NCI-H2029 treated with DMSO at 0.1 percent for 48 hours (cell line): ENCODE data around the gene MICAL3.

Experiments used
- DNase-seq: peaks from one replicate; lab custom pipeline; 2025; lab: John Stamatoyannopoulos, UW

The MICAL3 gene

DNA sequence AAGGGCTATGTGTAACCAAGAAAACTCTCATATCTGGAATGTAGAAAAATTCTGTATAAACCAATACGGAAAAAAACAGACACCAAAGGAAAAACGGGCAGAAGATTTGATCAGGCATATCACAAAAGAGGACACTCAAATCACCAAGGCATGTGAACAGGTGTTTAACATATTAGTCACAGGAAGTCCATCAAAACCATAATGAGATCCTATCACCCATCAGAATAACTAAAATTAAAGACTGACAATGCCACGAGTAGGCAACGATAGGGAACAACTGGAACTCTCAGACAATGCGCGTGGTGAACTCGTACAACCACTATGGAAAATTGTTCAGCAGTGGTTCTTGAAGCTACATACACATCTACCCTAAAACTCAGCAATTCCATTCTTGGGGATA, 94.5 kb downstream of the MICAL3 start:
- no peak for DNase-seq

DNA sequence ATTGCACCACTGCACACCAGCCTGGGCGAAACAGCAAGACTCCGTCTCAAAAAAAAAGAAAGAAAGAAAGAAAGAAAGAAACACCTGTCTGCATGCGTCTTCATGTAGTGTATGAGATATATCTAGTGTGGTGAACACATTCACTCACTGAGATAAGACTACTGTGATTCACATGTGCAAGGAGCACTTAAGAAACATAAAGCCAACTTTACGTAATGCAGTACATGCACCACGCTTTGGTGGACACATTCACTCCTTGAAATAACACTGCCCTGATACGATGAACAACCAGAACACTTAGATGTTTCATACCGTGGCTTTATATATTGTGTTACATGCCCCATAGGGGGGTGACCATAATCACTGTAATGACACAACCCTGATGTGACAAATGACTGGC, 96.0 kb downstream of the MICAL3 start:
- DNase-seq, result no peak

DNA sequence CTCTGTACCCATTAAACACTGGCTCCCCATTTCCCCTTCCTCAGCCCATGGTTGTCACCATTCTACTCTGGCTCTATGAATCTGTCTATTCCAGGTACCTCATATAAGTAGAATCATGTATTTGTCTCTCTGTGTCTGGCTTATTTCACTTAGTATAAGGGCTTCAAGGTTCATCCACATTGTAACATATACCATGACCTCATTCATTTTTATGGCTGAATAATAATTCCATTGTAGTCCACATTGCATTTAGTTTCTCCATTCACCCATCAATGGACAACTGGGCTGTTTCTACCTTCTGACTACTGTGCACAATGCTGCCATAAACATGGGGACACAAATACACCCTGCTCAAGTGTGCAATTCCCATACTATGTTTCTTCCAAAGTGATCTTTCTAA, 97.3 kb downstream of the MICAL3 start:
- no peak for DNase-seq

DNA sequence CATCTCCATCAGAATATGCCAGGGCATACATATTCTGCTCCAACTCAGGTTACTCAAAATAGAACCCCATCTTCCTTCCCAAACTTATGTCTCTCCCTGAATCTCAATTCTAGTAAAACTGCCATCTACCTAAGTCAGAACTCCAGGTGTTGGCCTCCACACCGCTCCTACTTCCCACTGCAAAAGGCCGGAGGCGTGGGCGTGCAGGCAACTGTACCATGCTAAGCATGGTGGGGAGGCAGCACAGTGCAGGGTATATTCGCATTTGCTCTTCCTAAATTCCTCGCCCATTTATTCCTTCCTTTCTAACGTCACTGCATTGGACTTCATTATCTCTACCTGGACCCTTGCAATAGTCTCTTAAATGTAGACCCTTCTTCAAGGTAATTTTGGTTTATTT, 97.8 kb downstream of the MICAL3 start:
- no peak for DNase-seq

DNA sequence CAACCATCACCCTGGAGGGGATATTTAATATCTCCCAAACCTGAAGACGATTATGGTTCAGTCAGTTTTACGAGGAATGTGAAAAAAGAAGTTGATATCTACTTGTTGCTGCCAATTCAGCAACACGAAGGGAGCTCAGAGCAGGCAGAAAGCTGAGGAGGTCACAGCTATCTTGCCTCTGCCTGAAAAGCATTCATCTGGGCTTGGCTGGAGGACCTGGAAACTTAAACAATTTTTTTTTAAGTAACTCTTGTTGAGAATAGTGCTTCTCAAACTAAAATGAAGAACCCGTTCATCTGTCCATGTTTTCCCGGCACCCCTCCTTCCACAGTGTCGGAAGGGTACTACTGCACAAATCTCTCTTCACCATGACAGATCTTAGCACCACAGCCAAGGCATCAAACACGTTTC, 98.9 kb downstream of the MICAL3 start:
- no peak for DNase-seq

DNA sequence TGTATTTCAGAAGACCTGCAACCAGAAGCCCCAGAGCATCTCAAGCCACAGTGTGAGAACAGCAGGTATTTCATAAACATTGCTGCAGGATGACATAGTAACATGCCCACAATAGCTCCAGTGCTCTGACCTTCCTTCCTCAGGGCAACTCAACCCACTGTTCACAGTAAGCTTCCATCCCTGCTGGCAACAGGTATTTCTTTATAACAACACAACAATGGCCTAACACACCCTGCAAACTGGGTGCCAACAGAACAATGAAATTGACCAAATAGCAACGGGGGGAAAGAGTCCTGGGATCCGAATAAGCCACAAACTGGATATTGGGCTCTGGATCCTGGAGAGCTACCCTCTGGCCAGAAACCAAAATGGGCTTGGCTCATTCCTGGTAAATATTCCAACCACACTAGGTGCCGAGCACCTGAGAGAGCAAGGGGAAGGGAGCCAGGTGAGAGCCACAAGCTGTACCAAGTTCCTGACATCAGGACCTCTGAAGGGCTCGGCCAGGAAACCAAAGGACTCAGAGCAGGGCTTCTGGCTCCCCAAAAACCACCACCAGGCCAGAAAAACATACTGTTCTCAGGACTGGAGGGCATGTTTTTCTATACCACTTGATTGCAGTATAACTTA, 99.5 kb downstream of the MICAL3 start:
- DNase-seq, result no peak

DNA sequence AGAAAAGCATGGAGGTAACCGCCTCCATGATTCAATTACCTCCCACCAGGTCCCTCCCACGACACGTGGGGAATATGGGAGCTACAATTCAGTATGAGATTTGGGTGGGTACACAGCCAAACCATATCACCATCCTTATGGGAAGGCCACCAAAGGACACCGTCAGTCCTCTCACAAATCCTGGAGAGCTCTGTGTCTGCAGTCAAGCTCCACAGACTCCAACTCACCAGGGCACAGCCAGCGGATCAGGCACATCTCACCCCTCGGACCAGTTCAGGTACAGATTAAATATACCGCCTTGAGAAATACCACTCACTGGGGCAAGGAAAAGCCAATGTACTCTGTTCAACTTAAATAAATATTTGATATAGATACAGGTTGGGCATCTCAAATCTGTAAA, 100.3 kb downstream of the MICAL3 start:
- no peak for DNase-seq

DNA sequence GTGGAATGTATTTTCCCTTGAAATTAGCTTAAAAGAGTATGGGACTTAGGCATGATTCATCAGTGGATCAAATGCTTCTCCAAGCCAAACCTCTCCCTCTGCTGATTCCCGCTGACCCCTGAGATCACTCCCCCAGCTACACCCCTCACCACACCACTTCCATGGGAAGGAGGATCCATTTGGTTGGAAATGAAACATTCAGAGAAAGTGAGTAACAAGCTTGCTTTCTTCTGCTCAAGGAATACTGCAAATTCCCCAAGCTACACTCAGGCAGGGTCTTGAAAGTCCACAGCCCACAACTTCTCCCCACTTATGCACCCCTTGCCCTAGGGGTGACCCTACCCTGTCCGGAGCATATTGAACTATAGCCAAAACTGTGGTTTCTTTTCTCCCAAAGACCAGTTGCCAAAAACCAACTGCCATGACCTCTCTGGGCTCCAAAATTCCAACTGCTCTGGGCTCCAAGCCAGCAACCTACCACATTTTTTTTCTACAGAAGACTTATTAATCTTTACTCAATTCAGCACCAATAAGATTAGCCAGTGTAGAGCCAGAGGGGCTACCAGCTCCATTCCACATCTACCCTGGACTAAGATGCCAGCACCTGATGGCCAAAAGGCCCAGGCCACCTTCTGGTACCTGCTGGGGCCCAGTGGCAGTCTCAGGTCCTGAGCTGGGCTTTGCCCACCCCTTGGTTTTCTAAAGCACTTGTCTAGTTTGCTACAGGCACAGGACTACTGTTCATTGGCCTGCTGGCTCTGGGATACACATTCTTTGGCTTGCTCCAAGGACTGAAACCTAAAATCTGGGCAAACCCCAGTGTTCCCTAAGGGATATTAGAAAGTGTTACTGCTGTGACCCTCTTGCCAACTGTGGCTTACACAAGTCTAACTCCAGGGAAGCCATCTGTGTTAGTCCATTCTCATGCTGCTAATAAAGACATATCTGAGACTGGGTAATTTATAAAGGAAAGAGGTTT, 101.1 kb downstream of the MICAL3 start:
- DNase-seq, result no peak

DNA sequence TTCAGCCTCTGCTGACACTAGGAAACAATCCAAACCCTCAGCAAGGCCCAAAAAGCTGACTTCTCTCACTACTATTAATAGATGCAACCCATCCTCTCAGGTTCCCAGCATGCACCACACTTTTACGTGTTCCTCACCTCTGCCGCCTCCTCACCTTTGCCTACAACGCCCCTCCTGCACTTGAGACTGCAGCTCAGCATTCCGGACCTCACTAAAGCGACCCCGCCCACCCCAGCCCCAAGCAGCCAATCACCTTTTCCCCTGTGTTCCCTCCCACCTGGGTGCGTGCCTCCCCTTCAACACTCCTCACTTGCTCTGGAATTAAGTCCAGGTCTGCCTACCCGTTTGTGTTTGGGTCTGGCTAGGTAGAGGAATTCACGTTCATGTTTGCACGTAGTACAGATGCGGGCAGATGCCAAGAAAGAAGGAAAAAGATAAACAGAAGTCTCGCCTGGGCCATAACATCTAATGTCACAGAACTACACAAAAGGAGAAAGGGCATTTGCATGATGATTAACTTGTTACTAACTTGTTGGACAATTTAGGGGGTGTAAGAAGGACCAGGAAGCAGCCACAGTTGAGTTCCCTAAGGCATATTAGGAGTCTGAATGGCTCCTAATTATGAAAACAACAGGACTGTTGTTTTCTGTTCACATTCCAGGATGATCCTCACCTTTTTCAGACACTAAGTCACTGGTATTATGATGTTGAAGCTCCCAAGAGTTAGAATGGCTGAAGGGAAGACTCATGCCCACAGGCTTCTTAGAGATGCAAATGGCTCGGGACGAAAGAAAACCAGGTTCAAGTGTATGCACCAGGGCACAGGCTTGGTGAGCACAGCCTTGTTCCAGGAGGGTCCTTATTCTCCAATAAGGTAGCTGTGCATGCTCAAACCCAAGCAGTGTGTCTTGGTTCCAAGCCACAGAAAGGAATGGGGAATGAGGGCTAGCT, 102.2 kb downstream of the MICAL3 start:
- DNase-seq, result no peak

DNA sequence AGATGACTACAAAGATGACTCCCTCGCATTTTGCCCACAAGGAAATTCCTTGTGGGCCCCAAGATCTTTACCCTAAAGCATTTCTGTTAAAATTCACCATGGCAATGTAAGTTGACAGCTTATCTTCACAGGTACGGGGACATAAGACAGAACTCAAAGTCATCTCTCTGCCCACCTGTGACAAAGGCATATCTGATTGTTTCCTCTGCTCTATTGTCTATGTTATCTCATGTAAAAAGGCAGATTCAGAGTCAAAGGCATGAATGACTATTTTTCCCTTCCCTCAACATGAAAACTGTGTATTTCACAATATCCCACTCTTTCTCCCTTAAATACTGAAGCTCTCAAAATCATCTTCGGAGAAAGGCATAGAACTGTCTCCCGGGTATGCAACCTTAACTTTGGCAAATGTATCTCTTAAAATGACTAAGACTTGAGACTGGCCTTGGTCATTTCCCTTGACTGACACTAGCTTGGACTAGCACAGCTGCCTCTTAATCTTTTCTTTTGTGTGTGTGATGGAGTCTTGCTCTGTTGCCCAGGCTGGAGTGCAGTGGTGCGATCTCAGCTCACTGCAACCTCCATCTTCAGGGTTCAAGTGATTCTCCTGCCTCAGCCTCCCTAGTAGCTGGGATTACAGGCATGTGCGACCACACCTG, 103.2 kb downstream of the MICAL3 start:
- DNase-seq, result no peak

DNA sequence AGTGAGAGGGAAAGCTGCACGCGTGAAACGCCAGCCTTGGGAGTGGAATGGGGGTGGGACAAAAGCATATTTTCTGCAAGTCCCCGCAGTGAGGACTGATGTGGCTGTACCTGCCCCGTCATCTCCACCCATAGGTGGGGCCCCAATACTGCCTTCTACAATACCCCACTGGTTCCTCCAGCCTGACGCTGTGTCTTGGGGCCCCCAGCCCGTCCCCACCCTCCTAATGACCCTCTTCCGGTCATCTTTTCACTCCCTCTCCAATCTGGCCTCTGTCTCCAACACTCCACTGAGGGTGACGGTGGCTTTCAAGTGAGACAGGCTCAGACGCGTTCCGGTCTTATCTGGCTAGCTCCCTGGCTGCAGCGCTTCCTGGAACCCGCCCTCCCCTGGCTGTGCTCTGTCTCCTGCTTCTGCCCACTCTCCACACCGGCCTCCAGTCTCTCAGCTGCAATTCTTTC, 104.2 kb downstream of the MICAL3 start:
- peak; percentile 50 for DNase-seq

DNA sequence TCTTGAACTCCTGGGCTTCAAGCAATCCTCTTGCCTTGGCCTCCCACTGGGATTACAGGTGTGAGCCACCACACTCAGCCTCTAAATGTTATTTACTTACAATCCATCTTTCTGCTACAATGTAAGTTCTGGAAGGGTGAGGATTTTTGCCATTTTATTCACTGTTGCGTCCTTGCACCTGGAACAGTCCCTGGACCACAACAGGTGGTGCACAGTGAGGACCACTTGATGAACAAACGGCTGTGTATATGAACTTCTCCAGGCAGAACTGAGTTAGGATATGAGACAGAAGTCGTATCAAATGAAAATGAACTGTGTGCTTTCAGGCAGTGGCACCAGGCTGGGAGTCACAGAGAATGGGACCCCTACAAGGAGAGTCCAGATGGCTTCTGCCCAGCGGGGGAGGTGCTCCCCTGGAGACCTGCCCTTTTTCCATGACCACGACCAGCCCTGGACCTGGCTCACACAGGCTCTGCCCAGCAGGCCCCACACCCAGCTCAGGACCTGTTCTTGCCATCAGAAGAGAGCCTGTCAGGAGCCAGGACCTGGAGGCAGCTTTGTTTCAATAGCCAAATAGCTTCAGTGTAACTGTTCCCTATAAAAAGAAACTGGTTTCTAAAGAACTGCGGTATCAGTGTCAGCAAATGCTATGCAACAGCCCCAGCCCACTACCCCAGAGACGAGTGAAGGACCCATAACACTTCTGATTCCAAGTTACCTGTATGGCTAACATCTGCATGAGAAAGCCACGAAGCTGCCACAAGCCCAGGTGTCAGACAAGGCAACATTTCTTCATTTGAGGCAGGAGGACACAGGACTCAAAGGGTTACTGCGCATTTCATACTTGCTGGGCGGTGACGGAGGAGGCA, 104.9 kb downstream of the MICAL3 start:
- no peak for DNase-seq

DNA sequence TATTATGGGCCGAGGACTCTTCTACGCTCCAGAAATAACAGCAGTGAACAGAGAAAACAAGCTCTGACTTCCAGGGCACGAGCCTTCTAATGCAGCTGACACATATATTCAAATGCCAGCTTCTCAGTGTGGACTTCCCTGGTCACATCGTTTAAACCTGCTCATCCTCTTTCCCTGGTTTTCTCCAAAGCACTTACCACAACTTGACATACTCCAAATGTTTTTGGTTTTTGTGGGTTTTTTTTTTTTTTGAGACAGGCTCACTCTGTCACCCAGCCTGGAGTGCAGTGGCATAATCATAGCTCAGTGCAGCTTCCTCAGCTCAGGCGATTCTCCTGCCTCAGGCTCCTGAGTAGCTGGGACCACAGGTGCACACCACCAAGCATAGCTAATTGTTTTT, 105.5 kb downstream of the MICAL3 start:
- DNase-seq, result no peak

DNA sequence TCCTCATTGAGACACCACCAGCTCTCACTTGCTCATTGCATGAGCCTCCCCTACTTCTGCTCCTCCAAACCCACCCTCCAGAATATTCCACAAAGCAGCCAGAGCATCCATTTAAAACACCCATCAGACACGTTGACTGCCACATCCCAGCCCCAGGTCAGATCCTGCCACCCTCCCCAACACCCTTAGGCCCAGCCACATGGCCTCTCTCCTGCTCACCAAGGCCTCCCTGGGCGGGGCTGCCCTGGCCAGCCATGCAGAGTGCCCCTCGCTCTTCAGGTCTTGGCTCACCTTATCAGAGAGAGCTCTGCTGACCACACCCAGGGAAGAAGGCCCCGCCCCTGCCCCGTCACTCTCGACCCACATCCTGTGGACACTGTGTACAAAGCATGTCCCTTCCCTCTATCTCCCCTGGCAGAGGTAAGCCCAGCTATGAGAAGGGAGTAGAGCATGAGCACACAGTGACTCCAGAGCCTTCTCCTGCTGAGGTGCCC, 106.8 kb downstream of the MICAL3 start:
- no peak for DNase-seq

DNA sequence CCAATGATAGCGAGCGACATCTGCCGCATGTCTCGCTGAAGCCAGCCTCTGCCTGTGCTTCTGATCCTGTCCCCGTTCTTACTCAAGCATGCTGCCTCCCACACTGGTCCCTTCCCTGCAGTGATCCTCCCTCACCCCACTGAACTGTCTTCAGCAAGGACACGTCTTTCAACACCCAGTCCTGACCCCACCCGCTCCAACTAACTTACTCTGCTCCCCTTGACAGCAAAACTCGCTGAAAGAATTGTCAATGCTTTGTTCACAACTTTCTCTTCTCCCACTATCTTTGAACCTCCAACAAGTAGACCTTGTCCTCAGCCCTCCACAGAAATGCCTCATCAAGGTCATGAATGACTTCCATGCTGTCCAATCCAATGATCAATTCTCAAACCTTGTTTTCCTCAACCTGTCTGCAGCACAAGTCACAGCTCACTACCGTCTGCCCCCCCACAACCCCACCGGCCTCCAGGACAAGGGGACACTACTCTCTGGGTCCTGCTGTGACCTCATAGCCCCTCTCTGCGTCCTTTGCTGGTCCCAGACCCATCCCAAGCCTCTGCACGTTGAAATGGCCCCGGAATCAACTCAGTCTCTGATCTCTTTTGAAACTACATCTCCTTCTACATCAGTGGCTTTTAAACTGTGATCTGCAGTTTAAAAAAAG, 108.0 kb downstream of the MICAL3 start:
- no peak for DNase-seq

DNA sequence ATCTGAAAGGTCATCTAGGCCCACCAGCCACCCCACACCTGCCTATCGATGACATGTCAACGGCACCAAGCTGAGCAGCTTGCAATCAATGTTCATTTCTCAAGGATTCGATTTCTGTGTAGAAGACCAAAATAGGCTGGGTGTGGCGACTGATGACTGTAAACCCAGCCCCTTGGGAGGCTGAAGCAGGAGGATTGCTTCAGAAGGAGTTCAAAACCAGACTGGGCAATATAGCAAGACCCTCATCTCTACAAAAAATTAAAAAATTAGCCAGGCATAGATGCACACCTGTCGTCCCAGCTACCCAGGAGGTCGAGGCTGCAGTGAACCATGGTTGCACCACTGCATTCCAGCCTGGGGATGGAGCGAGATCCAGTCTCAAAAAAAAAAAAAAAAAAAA, 108.7 kb downstream of the MICAL3 start:
- DNase-seq, result no peak

DNA sequence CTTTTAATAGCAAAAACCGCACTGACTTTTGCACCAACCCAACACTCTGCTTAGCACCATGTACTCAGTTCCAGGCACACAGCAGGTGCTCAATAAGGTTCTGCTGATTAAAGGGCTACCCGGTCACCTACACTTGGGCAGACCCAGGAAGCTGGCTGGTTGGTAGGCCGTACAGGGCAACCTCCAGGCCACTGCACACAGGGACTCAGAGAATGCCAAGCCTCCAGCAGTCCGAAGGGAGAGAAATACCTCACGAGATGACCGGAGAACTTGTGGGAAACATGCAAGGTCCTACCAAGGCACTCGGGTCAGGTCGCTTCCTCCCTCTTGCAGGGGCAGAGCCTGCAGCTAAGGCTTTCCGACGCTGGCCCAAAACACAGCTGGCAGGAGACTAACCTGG, 109.2 kb downstream of the MICAL3 start:
- no peak for DNase-seq

DNA sequence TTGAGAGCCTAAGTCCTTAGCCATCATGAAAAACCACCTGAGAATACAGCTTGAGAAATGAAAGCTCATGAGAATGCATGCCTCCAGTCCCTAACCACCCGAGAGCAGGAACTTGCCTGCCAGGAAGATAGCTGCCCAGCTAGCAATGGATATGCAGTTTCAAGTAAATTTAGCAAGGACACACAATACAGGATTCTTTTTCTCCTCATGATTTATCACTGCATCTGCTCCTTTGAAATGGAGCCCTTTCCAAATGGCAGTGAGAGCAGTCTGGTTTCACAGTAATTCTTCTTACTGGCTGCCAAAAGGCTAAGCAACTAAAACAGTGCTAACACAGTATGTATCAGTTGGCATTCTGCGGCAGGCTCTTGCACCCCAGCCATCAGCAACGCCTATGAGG, 109.9 kb downstream of the MICAL3 start:
- DNase-seq, result no peak

DNA sequence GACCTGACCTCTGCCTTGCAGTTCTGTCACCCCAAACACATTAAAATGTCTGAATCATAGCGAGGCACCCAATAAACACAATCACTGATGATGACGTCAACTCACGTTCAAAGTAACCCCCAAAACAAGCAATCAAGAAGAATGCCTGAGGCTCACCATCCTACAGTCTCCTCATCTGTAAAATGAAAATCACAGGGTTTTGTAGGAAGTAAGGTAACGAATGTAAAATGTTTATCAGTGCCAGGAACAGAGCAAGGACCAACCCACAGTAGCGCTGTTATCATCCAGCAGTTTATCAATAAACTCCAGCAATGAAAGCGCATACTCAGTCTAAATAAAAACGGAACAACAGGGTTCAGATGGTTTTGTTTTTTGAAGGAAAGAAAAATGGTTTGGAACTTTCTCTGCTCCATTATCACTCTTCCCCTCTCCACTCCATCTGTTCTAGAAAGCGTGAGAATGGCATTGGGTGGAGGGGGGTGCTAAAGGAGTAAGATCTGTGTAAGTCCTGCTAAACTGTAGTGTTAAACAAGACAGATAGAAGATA, 110.5 kb downstream of the MICAL3 start:
- no peak for DNase-seq
